NT2/D1 (cell line): ENCODE measurements around the gene HS3ST2.

ENCODE experiments used
- DNase-seq: peaks from one replicate; pipeline ENCODE4 v3.0.0-alpha.2; 2011; ENCODE audit warnings: low read depth, low spot score
- H3K27me3 ChIP-seq: 2 replicates; pipeline ENCODE4 v1.6.0; 2011; ENCODE audit warnings: mild to moderate bottlenecking; ENCODE audit not compliant: insufficient read length, insufficient read depth
- H3K36me3 ChIP-seq: 2 replicates; pipeline ENCODE4 v1.6.1; 2011; ENCODE audit warnings: mild to moderate bottlenecking, low read length, mixed read lengths; ENCODE audit not compliant: insufficient read depth, insufficient read length
- H3K4me1 ChIP-seq: 2 replicates; pipeline ENCODE4 v1.5.1; 2011; ENCODE audit not compliant: insufficient read depth, insufficient read length
- H3K4me3 ChIP-seq: 2 replicates; pipeline ENCODE4 v1.5.1; 2011; ENCODE audit warnings: low read depth; ENCODE audit not compliant: insufficient read length
- H3K9ac ChIP-seq: 2 replicates; pipeline ENCODE4 v1.6.0; 2011; ENCODE audit warnings: low read depth; ENCODE audit not compliant: insufficient read length
- H3K9me3 ChIP-seq: 2 replicates; pipeline ENCODE4 v1.5.1; 2011; ENCODE audit warnings: mild to moderate bottlenecking, low read length; ENCODE audit not compliant: insufficient read depth
- SUZ12 ChIP-seq: IDR thresholded peaks from 2 replicates; pipeline ENCODE4 v1.6.1; 2011; ENCODE audit not compliant: insufficient read length, insufficient read depth; ENCODE audit errors: extremely low read depth
- YY1 ChIP-seq: IDR thresholded peaks from 2 replicates; pipeline ENCODE4 v1.6.1; 2011; ENCODE audit not compliant: insufficient read length, insufficient read depth
- ZNF274 ChIP-seq: IDR thresholded peaks from 2 replicates; pipeline ENCODE4 v1.6.1; 2011; ENCODE audit warnings: mild to moderate bottlenecking, low read depth, low read length

HS3ST2 gene

DNA sequence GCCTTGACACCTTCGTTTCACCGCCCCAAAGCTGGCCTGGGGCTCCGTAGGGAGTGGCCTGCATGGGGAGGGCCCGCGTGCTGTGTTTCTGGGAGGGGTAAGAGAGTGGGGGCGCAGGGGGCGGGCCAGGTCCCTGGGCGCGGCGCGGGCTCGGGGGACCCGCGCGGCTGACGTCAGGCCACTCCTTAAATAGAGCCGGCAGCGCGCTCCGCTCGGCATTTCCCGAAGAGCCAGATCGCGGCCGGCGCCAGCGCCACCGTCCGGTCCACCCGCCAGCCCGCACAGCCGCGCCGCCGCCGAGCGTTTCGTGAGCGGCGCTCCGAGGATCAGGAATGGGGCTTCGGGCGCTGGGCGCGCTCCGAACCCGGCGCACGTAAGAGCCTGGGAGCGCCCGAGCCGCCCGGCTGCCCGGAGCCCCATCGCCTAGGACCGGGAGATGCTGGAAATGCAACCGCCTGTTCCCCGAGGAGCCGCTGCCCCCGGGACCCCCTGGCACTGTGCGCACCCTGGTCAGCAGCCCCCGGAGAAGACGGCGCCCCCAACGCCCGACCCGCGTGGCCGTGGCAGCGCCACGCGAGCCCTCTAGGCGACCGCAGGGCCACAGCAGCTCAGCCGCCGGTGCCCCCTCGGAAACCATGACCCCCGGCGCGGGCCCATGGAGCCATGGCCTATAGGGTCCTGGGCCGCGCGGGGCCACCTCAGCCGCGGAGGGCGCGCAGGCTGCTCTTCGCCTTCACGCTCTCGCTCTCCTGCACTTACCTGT lies at the start of gene HS3ST2:
TSS of gene HS3ST2 (plus strand) at position 215 of the 763 bp plus-strand sequence. CDS start at position 664, 449 bp downstream.
- TF ChIP-seq YY1 (no peak), ZNF274 (no peak), SUZ12 (no peak)
- H3K4me1 ChIP-seq: peaks cover 4% of the 10 kb centered on the region
- peaks cover 69% of the 10 kb centered on the region for H3K27me3 ChIP-seq
- H3K9me3 ChIP-seq: no peaks in the 10 kb centered on the region
- peak within 1 kb of the TSS; percentile 69 for H3K9ac ChIP-seq
- peak; percentile 81 for DNase-seq
- H3K36me3 ChIP-seq: no peaks in the 10 kb centered on the region
- H3K4me3 ChIP-seq: peak within 1 kb of the TSS; percentile 65

DNA sequence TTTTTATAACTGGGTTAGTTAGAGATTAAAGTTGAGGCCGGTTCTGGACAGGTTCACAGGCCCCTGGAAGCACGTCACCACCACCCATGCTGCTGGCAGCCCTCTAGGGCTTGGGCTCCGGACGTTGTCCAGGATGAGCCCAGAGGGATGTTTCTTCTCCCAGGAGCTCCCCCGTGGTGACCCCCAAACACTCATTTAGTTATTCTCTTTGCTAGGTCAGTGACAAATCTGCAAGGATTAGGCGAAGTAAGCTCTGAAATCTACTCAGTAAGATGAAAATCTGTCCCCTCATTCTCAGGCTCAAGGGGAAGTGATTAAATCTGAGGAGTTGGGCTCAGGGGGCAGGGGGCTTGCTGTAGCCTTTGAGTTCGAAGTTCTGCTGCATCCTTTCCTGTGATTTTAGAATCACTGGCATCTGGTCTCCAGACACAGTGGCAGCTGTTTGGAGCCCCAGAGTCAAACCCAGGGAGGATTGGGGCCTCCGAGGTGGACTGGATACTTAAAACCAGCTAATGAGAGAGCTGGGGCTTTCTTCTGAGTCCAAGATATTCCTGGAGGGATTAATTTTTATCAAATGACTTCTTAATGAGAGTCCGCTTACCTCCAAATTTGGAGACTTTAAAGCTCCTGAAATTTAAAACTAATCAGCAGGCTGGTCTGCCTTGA lies 49.2 kb upstream of the HS3ST2 start:
- no peaks in the 10 kb centered on the region for H3K36me3 ChIP-seq
- peaks cover 6% of the 10 kb centered on the region for H3K9me3 ChIP-seq
- TF ChIP-seq YY1 (no peak), SUZ12 (no peak), ZNF274 (no peak)
- no peak overlapping the region for H3K4me3 ChIP-seq
- no peak for DNase-seq
- peaks cover 3% of the 10 kb centered on the region for H3K4me1 ChIP-seq
- no peaks in the 10 kb centered on the region for H3K27me3 ChIP-seq
- no peak overlapping the region for H3K9ac ChIP-seq

- Histone ChIP-seq H3K9ac (no peak overlapping the region), H3K36me3 (no peaks in the 10 kb centered on the region), H3K9me3 (peaks cover 6% of the 10 kb centered on the region), H3K27me3 (no peaks in the 10 kb centered on the region), H3K4me3 (no peak overlapping the region), H3K4me1 (peaks cover 3% of the 10 kb centered on the region)
- no peak for DNase-seq
- no peak for TF ChIP-seq YY1
- TF ChIP-seq SUZ12: no peak
- TF ChIP-seq ZNF274: no peak
Observed at GRCh38 chr16:22765479-22765878, 48.5 kb upstream of the HS3ST2 start.

DNA sequence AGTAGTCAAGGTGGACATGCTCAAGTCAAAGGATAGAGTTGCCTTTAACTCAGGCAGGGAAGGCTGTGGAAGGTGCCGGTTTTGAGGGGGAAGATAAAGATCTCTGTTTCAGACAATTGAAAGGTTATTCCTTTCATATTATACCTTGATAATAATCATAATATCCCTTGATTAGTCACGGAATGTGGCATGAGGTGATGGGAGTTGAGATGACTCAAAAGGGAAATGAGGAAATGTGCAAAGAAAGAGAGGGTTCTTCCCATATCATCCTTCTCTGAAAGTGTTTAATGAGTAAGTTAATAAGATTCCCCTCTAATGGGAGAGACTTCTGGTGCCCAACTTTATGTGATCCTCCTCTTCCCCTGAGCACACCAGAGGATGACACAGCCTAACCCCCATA lies 43.1 kb upstream of the HS3ST2 start:
- no peak for DNase-seq
- TF ChIP-seq SUZ12: no peak
- TF ChIP-seq YY1: no peak
- TF ChIP-seq ZNF274: no peak
- Histone ChIP-seq H3K9me3 (peaks cover 6% of the 10 kb centered on the region), H3K4me1 (no peaks in the 10 kb centered on the region), H3K27me3 (no peaks in the 10 kb centered on the region), H3K9ac (no peak overlapping the region), H3K4me3 (no peak overlapping the region), H3K36me3 (no peaks in the 10 kb centered on the region)

GRCh38 chr16:22771551-22771950 lies 42.4 kb upstream of the HS3ST2 start:
- Histone ChIP-seq H3K36me3 (no peaks in the 10 kb centered on the region), H3K4me3 (no peak overlapping the region), H3K27me3 (no peaks in the 10 kb centered on the region), H3K9me3 (peaks cover under 1% of the 10 kb centered on the region; the same call in 1 of the 2 replicates), H3K4me1 (no peaks in the 10 kb centered on the region), H3K9ac (no peak overlapping the region)
- TF ChIP-seq YY1 (no peak), ZNF274 (no peak), SUZ12 (no peak)
- DNase-seq: no peak

DNA sequence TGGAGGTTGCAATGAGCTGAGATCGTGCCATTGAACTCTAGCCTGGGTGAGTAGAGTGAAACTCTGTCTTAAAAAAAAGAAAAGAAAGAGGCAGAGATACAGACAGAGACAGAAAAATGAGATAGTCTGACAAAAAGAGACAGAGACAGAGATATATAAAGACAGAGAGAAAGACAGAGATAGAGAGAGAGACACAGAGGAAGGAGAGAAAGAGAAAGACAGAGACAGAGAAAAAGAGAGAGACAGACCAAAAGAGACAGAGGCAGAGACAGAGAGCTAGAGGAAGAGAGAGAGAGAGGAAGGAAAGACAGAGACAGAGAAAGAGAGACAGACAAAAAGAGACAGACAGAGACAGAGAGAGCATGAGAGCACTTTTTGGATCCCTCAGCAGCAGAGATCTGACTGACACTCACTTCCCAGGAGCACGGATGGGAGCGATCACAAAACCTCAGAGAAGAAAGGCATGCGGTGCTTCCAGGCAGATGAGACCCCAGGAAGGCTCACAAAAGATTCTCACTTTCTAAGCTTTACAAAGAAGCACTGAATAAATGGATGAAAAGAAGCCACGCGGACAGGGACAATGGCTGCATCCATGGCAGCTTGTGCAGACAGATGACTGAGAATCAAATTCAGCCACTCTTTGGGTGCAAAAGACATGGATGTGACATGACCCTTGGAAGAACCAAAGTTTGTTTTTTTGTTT lies 38.6 kb upstream of the HS3ST2 start:
- Histone ChIP-seq H3K27me3 (no peaks in the 10 kb centered on the region), H3K4me3 (no peak overlapping the region), H3K36me3 (no peaks in the 10 kb centered on the region), H3K9me3 (no peaks in the 10 kb centered on the region), H3K4me1 (no peaks in the 10 kb centered on the region), H3K9ac (no peak overlapping the region)
- DNase-seq: no peak
- TF ChIP-seq YY1: no peak
- TF ChIP-seq SUZ12: no peak
- TF ChIP-seq ZNF274: no peak

DNA sequence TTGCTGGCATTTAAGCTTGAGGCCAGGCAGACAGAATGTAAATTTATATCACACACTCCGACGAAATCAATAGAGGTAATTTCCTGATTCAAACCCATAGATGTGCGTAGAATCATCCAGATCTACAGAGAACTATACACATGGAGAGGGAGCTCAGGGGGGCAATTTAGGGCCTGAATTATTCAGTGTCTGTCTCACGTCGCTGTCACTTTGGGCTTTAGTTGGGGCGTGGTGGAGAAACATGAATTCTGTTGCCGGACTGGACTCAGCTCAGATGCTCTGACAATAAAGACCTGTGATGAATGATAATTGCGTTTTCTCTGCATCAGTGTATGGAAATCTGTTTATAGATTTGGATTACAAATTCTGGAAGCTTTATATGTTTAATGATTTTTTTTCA lies 32.5 kb upstream of the HS3ST2 start:
- H3K36me3 ChIP-seq: no peaks in the 10 kb centered on the region
- H3K9me3 ChIP-seq: no peaks in the 10 kb centered on the region
- no peak for TF ChIP-seq YY1
- no peak for TF ChIP-seq SUZ12
- TF ChIP-seq ZNF274: no peak
- H3K27me3 ChIP-seq: no peaks in the 10 kb centered on the region
- no peaks in the 10 kb centered on the region for H3K4me1 ChIP-seq
- no peak overlapping the region for H3K4me3 ChIP-seq
- DNase-seq: no peak
- no peak overlapping the region for H3K9ac ChIP-seq
